GM21528 (cell line): Measurements from ENCODE around the gene HRAS.
"Not testable (repeated sequence)": the region's sequence is repeated elsewhere in the genome, so short reads cannot be mapped to it uniquely, and the experiment has no call there.

Experiments used
- ATAC-seq: cut with Tn5 transposase; IDR thresholded peaks from one replicate; pipeline ENCODE4 v1.9.1; 2021; ENCODE audit warnings: mild to moderate bottlenecking, moderate library complexity; ENCODE audit not compliant: unreplicated experiment, low FRiP score

The HRAS gene

GRCh38 chr11:535519-536454 is at the start of gene HRAS:
TSS of gene HRAS (minus strand) at chr11:535576.
- ATAC-seq, result peak; percentile 64

GRCh38 chr11:584287-584686 is 48.9 kb upstream of the HRAS start:
- no peak for ATAC-seq

- no peak for ATAC-seq
Observed at GRCh38 chr11:581752-582151, 46.4 kb upstream of the HRAS start.

- no peak for ATAC-seq
Observed at GRCh38 chr11:581342-581741, 46.0 kb upstream of the HRAS start.

GRCh38 chr11:579830-580601 is 44.6 kb upstream of the HRAS start:
- ATAC-seq, result no peak

- no peak for ATAC-seq
Observed at GRCh38 chr11:578276-579035, 43.1 kb upstream of the HRAS start.

- ATAC-seq, result no peak
Observed at GRCh38 chr11:577611-577894, 42.2 kb upstream of the HRAS start.

GRCh38 chr11:576811-577610 is 41.6 kb upstream of the HRAS start:
- ATAC-seq, result no peak

GRCh38 chr11:575996-576768 is 40.8 kb upstream of the HRAS start, which contains the start of gene PHRF1:
TSS of gene PHRF1 (plus strand) at chr11:576470. CDS start at chr11:581513, 5,043 bp downstream.
- peak; percentile 81 for ATAC-seq

GRCh38 chr11:575313-575995 is 40.1 kb upstream of the HRAS start:
- peak; percentile 30 for ATAC-seq

- ATAC-seq, result peak; percentile 2
Observed at GRCh38 chr11:574632-575312, 39.4 kb upstream of the HRAS start.

GRCh38 chr11:574031-574570 is 38.7 kb upstream of the HRAS start:
- not testable (repeated sequence) for ATAC-seq

- ATAC-seq, result no peak
Observed at GRCh38 chr11:573146-573759, 37.9 kb upstream of the HRAS start.

- no peak for ATAC-seq
Observed at GRCh38 chr11:571802-572185, 36.4 kb upstream of the HRAS start.

- ATAC-seq, result no peak
Observed at GRCh38 chr11:569158-569885, 33.9 kb upstream of the HRAS start.

- ATAC-seq, result peak; percentile 78
Observed at GRCh38 chr11:568306-569157, 33.2 kb upstream of the HRAS start.
